Smooth muscle cell (in vitro differentiated cells): Measurements from ENCODE around the gene DTX3. TPM values are rescaled to one million over a fixed set of nuclear protein-coding genes. Genes with fewer than 3 reads are reported as not detected.

Experiments used
- DNase-seq: peaks from one replicate; lab custom pipeline; 2025; ENCODE audit not compliant: unreplicated experiment; lab: John Stamatoyannopoulos, UW
- H2AFZ ChIP-seq: fragments of 200-600 bp; sonication (generic); 2 replicates; pipeline ENCODE4 v1.6.0; 2016; ENCODE audit warnings: antibody characterized with exemption, low read depth, mild to moderate bottlenecking
- H3F3A ChIP-seq: fragments of 200-600 bp; sonication (generic); 2 replicates; pipeline ENCODE4 v1.6.0; 2017; ENCODE audit warnings: antibody characterized with exemption, low read depth
- H3K27ac ChIP-seq: fragments of 200-600 bp; sonication (generic); 2 replicates; pipeline ENCODE4 v1.5.1; 2016; ENCODE audit warnings: low read depth, mild to moderate bottlenecking
- H3K27me3 ChIP-seq: fragments of 200-600 bp; sonication (generic); 2 replicates; pipeline ENCODE4 v1.6.1; 2016; ENCODE audit warnings: low read depth, mild to moderate bottlenecking
- H3K36me3 ChIP-seq: fragments of 200-600 bp; sonication (generic); 2 replicates; pipeline ENCODE4 v1.5.1; 2016; ENCODE audit warnings: low read depth
- H3K4me1 ChIP-seq: fragments of 200-600 bp; sonication (generic); 2 replicates; pipeline ENCODE4 v1.5.1; 2016; ENCODE audit warnings: low read depth
- H3K4me2 ChIP-seq: fragments of 200-600 bp; sonication (generic); 2 replicates; pipeline ENCODE4 v1.6.0; 2016; ENCODE audit warnings: mild to moderate bottlenecking
- H3K4me3 ChIP-seq: fragments of 200-600 bp; sonication (generic); 2 replicates; pipeline ENCODE4 v1.5.1; 2016; ENCODE audit warnings: mild to moderate bottlenecking
- H3K79me2 ChIP-seq: fragments of 200-600 bp; sonication (generic); 2 replicates; pipeline ENCODE4 v1.6.0; 2016; ENCODE audit warnings: low read depth, mild to moderate bottlenecking
- H3K9ac ChIP-seq: fragments of 200-600 bp; sonication (generic); 2 replicates; pipeline ENCODE4 v1.6.0; 2016; ENCODE audit warnings: low read depth
- H3K9me3 ChIP-seq: fragments of 200-600 bp; sonication (generic); replicated peaks from 2 replicates; pipeline ENCODE4 v1.5.1; 2016; ENCODE audit warnings: low read depth
- H4K20me1 ChIP-seq: fragments of 200-600 bp; sonication (generic); 2 replicates; pipeline ENCODE4 v1.6.0; 2016; ENCODE audit warnings: low read depth
- WGBS: methylation state at CpG from one replicate; pipeline ENCODE4 v1.1.7; 2016; ENCODE audit warnings: low lambda C conversion rate; 5-methylcytosine and 5-hydroxymethylcytosine counted together
- polyA plus RNA-seq: library from polyadenylated mRNA; unstranded; fragments of >200 nt; fragmentation: Nextera tagmentation; extraction: Ambion mirVana; gene quantifications from 2 replicates; pipeline ENCODE4 v1.2.1, GENCODE V29; 2016
- total RNA-seq: library from RNA; depleted of rRNA; stranded (reverse); fragments of >200 nt; gene quantifications from 2 replicates; pipeline ENCODE4 v1.2.3, GENCODE V29; 2014
- TF ChIP-seq, protein P1 (sequence below): fragments of 200-600 bp; sonication (generic); IDR thresholded peaks from 2 replicates; pipeline ENCODE4 v1.5.1; 2017; ENCODE audit warnings: borderline replicate concordance, mild to moderate bottlenecking, antibody characterized with exemption; ENCODE audit not compliant: insufficient read depth, poor library complexity, severe bottlenecking

The DTX3 gene
- total and polyA plus RNA-seq, 2 experiments from 2014 or later: 29.4 to 43.0 TPM

DNA sequence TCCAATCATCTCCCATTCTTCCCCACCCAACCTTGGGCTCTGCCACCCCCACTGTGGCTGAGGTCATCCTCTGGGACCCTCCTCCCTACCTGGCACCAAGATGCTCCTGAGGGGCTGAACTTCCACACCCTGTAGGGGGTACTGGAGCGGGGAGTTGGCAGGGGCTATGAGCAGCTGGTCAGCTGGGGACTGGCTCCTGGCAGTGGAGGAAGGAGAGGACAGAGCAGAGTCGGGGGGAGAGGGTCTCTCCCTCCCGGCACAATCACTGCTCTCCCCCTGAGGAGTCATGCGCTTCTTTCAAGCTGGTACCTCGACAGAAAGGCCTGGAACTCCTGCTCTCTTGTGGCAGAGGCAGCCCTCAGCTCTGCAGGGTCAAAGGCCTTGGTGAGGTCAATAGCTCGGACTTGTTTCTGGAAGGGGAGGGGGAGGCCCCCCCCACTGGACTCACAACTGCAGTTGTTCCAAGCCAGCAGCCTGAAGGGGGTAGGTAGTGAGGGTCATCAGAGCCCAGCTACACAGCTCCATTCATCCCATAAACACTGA is 26.3 kb downstream of the DTX3 start:
- Histone ChIP-seq H3K27ac (no peak overlapping the region), H3K9ac (no peak overlapping the region), H4K20me1 (no peaks in the 10 kb centered on the region), H3K4me2 (no peak overlapping the region), H3K4me3 (no peak overlapping the region), H3K79me2 (no peaks in the 10 kb centered on the region), H3F3A (no peaks in the 10 kb centered on the region), H2AFZ (no peak overlapping the region), H3K36me3 (no peaks in the 10 kb centered on the region), H3K27me3 (peaks cover 96% of the 10 kb centered on the region), H3K4me1 (peaks cover 12% of the 10 kb centered on the region), H3K9me3 (no peaks in the 10 kb centered on the region)
- WGBS: 76% methylated on average over 6 of the region's 6 CpGs
- no peak for DNase-seq
- TF ChIP-seq, protein P1, sequence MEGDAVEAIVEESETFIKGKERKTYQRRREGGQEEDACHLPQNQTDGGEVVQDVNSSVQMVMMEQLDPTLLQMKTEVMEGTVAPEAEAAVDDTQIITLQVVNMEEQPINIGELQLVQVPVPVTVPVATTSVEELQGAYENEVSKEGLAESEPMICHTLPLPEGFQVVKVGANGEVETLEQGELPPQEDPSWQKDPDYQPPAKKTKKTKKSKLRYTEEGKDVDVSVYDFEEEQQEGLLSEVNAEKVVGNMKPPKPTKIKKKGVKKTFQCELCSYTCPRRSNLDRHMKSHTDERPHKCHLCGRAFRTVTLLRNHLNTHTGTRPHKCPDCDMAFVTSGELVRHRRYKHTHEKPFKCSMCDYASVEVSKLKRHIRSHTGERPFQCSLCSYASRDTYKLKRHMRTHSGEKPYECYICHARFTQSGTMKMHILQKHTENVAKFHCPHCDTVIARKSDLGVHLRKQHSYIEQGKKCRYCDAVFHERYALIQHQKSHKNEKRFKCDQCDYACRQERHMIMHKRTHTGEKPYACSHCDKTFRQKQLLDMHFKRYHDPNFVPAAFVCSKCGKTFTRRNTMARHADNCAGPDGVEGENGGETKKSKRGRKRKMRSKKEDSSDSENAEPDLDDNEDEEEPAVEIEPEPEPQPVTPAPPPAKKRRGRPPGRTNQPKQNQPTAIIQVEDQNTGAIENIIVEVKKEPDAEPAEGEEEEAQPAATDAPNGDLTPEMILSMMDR: no peak

DNA sequence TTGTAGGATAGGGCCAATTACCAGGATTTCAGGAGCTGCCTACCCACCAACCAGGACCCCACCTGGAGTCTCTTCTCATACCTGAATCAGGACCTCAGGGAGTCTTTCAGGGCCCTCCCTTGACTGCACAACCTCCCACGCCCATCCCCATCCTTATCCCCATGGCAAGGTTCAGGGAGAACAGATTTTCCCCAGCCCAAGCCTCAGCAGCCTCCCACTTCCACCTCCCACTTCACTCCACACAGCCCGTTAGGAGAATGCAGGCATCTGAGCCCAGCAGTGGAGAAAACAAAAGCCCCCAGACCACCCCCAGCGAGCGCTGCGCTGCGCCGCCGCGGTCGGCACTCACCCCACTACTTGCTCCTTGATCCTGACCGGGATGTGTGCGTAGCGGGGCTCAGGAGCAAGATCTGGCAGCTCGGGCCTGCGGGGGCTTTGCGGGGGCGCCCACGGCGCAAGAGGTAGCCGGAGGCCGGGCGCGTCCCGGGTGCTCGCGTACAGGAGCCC is 27.0 kb downstream of the DTX3 start:
- Histone ChIP-seq H3K27ac (no peak overlapping the region), H3K79me2 (no peaks in the 10 kb centered on the region), H3K9me3 (no peaks in the 10 kb centered on the region), H3K36me3 (no peaks in the 10 kb centered on the region), H3K4me1 (peaks cover 12% of the 10 kb centered on the region), H4K20me1 (no peaks in the 10 kb centered on the region), H3K9ac (no peak overlapping the region), H3K4me2 (peak overlapping the region; percentile 97), H3K4me3 (peak overlapping the region; percentile 69), H3F3A (no peaks in the 10 kb centered on the region), H2AFZ (peak overlapping the region; percentile 77), H3K27me3 (peaks cover 96% of the 10 kb centered on the region)
- TF ChIP-seq, protein P1: no peak
- DNase-seq: no peak
- 7% methylated on average over 26 of the region's 26 CpGs for whole genome bisulfite sequencing

DNA sequence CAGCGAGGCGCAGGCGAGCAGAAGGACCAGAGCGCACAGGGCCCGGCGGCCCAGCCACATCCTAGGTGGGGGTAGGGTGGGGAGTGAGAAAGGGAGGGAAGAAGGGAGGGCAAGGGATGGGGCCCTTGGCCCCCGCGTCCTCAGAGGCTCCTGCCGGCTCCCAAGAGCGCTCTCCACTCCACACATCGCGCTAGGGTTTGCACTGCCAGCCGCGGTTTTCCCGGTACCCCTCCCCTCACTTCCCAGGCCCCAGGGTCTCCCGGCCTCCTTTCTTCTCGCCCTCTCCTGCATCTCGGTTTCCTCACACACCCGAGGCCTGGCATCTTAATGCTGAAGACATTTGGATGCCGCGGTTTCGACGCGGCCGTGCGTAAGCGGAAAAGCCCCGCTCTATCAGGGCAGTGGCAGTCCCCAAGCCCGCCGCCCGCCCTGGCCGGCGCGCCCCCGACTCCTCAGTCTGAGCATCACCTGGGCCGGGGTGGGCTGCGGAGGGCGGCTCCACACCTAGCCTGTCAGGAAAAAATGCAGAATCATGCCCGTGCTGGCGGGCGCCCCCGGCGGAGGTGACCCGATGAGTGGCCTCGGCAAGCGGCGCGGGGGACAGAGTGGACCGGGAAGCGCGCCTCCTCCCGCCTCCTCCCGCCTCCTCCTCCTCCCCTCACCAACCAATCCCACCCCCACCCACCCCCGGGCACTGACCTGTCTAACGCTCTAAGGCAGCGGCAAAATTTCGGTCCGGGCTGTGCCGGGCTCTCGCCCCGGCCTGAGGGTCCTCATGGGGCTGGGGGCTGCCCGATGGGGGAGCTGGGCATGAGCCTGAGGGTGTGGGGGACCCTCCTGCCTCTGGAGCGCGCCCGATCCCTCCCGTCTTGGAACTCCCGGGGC is 27.7 kb downstream of the DTX3 start:
- H2AFZ ChIP-seq: peak overlapping the region; percentile 94
- peak overlapping the region; percentile 97 for H3K4me2 ChIP-seq
- 2% methylated on average over 37 of the region's 67 CpGs for WGBS
- H3K79me2 ChIP-seq: no peaks in the 10 kb centered on the region
- no peak overlapping the region for H3K9ac ChIP-seq
- H3F3A ChIP-seq: no peaks in the 10 kb centered on the region
- no peak for DNase-seq
- peaks cover 91% of the 10 kb centered on the region for H3K27me3 ChIP-seq
- H3K36me3 ChIP-seq: no peaks in the 10 kb centered on the region
- peaks cover 12% of the 10 kb centered on the region for H3K4me1 ChIP-seq
- TF ChIP-seq, protein P1: no peak
- H4K20me1 ChIP-seq: no peaks in the 10 kb centered on the region
- no peak overlapping the region for H3K27ac ChIP-seq
- H3K9me3 ChIP-seq: no peaks in the 10 kb centered on the region
- H3K4me3 ChIP-seq: peak overlapping the region; percentile 69
